HG02884 (cell line): ENCODE data around the gene DNAJC12.
"Not testable (repeated sequence)": the region's sequence is repeated elsewhere in the genome, so short reads cannot be mapped to it uniquely, and the experiment has no call there.

ENCODE experiments used
- ATAC-seq: cut with Tn5 transposase; IDR thresholded peaks from one replicate; pipeline ENCODE4 v1.9.1; 2021; ENCODE audit warnings: mild to moderate bottlenecking, moderate library complexity; ENCODE audit not compliant: unreplicated experiment

DNAJC12 gene

GRCh38 chr10:67837541-67838314 lies at the start of gene DNAJC12:
DNAJC12 (minus strand) TSS chr10:67838188; CDS start chr10:67838011, 177 bp downstream.
- ATAC-seq = peak; percentile 87

GRCh38 chr10:67884842-67885670 lies 47.1 kb upstream of the DNAJC12 start:
- peak; percentile 47 for ATAC-seq

- ATAC-seq = peak; percentile 81
Measured at GRCh38 chr10:67884313-67884841, 46.4 kb upstream of the DNAJC12 start, which contains the start of gene SIRT1. SIRT1 (plus strand) TSS chr10:67884656; CDS start chr10:67884722, 66 bp downstream.

- no peak for ATAC-seq
Measured at GRCh38 chr10:67883710-67884312, 45.8 kb upstream of the DNAJC12 start.

DNA sequence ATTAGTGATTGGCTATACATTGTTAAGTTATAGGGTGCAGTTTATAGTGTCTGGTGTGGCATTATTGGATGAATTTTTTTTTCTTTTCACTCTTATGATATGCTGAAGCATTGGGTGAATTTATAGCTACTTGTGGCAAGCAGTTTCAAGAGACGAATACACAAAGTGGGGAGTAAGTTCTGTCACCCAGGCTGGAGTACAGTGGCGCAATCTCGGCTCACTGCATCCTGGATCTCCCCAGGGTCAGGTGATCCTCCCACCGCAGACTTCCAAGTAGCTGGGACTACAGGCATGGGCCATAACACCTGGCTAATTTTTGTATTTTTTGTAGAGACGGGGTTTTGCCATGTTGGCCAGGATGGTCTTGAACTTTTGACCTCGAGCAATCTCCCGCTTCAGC lies 40.1 kb upstream of the DNAJC12 start:
- ATAC-seq = no peak

GRCh38 chr10:67877421-67877820 lies 39.4 kb upstream of the DNAJC12 start:
- ATAC-seq = not testable (repeated sequence)

GRCh38 chr10:67875340-67876238 lies 37.6 kb upstream of the DNAJC12 start:
- ATAC-seq = no peak

DNA sequence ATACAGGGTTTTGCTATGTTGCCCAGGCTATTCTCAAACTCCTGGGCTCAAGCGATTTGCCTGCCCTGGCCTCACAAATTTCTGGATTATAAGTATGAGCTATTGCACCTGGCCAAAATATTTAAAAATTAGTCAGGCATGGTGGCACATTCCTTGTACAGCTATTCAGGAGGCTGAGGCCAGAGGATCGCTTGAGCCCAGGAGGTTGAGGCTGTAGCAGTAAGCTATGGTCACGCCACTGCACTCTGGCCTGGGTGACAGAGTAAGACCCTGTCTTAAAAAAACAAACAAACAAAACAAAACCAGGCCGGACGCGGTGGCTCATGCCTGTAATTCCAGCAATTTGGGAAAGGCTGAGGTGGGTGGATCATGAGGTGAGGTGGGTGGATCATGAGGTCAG lies 32.0 kb upstream of the DNAJC12 start:
- ATAC-seq = no peak

- no peak for ATAC-seq
Measured at GRCh38 chr10:67868132-67868531, 30.1 kb upstream of the DNAJC12 start.

- no peak for ATAC-seq
Measured at GRCh38 chr10:67864607-67865371, 26.8 kb upstream of the DNAJC12 start.

DNA sequence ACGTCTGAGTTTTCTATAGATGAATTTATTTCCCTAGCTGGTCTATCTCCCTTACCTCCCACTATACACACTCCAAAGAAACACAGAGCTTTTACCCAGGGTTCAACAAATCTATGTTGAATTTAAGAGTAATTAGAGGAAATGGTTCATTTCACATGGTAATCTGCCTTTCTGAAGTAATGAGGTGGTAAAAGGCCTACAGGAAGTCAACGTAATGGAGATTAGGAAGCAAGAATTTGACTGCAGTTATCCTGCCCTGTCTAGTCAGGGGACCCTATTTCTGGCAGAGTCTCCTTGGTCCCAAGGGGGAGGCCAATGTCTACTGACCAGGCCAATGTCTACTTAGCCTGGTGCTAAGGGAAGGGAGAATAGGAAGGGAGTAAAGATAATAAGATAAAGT lies 25.1 kb upstream of the DNAJC12 start:
- no peak for ATAC-seq

GRCh38 chr10:67861750-67862432 lies 23.9 kb upstream of the DNAJC12 start:
- no peak for ATAC-seq

GRCh38 chr10:67858971-67859370 lies 21.0 kb upstream of the DNAJC12 start:
- no peak for ATAC-seq

GRCh38 chr10:67853512-67853911 lies 15.5 kb upstream of the DNAJC12 start:
- ATAC-seq = no peak

- no peak for ATAC-seq
Measured at GRCh38 chr10:67852761-67853160, 14.8 kb upstream of the DNAJC12 start.

DNA sequence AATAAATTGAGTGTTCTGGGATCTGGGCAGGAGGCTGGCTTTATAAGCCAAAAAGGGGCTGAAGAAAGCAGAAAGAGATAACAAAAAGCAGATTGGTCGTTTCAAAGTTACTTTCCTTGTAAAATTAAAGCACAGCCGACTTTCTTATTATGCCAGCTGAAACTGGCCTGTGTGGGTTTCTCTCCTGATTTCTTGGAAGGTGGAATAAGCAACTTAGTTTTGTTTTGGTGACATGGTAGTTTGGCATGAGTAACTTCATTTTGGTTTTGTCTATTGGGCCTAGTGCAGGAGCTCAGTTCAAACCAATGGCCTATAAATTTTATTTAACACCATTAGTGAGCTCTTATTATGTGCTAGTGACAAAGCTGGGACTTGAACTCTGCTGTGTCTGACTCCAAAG lies 13.2 kb upstream of the DNAJC12 start:
- no peak for ATAC-seq

DNA sequence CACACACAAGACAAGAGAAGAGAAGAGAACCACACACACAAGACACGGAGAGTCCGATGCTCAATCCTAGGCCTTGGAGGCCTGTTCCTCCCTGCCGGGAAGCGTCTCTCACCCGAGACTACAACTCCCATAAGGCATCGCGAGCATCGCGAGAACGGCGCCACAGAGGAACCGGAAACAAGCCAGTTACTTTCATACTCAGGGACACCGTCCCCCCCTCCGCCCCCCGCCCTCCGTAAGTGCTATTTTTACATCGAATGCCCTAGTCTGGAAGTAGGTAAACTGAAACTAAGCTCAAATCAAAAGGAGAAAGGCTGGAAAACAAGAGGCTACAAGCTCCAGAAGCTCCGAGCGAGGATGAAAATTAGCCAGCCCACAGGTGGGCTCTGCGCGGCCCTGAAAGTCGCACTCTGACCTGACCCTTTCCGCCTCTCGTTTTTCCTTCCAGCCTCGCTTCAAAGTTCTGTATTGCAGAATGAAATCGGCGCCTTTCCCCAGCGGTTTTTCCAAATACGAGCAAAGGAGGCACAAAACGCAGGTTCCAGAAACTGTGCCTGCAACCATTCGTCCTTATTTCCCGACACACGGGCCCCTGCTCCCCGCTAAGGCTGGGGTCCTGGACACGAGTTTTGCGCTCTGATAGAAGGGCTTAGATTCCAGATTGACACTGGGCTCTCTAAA lies 11.5 kb upstream of the DNAJC12 start:
- ATAC-seq = peak; percentile 92

- no peak for ATAC-seq
Measured at GRCh38 chr10:67843284-67843683, 5.3 kb upstream of the DNAJC12 start.
